SK-N-SH (cell line): ENCODE measurements around the gene MCM8.

Experiments
- CHD2 ChIP-seq: fragments of 150-350 bp; IDR thresholded peaks from 2 replicates; pipeline ENCODE4 v1.6.1; 2018; ENCODE audit warnings: low read length; ENCODE audit not compliant: partially characterized antibody
- CTCF ChIP-seq: fragments of 200-600 bp; sonication (generic); IDR thresholded peaks from 2 replicates; pipeline ENCODE4 v1.6.1; 2017; ENCODE audit warnings: antibody characterized with exemption, mild to moderate bottlenecking, moderate library complexity
- EP300 ChIP-seq, 2 experiments: IDR thresholded peaks; 2 replicates each; pipeline versions ENCODE4 v1.4.0 to v1.6.1; 2012; ENCODE audit warnings: borderline replicate concordance in 1 of 2, low read depth in 1 of 2, low read length in 1 of 2
- GATA2 ChIP-seq: sonication (generic); formaldehyde crosslinking; IDR thresholded peaks from 2 replicates; pipeline ENCODE4 v1.5.0; 2020; ENCODE audit warnings: mild to moderate bottlenecking, missing genetic modification reagents
- POLR2AphosphoS5 ChIP-seq: IDR thresholded peaks from 2 replicates; pipeline ENCODE4 v1.6.1; 2012; ENCODE audit warnings: low read depth, low read length
- SMC3 ChIP-seq: IDR thresholded peaks from 2 replicates; pipeline ENCODE4 v1.6.1; 2012; ENCODE audit warnings: low read depth, low read length, improper control_type of control experiment
- TCF12 ChIP-seq: IDR thresholded peaks from 2 replicates; pipeline ENCODE4 v1.4.0; 2012
- TEAD4 ChIP-seq: IDR thresholded peaks from 2 replicates; pipeline ENCODE4 v1.4.0; 2012; ENCODE audit warnings: mild to moderate bottlenecking, borderline replicate concordance; ENCODE audit not compliant: insufficient read depth
- USF2 ChIP-seq: fragments of 150-350 bp; IDR thresholded peaks from 2 replicates; pipeline ENCODE4 v1.6.1; 2017; ENCODE audit warnings: antibody characterized with exemption, low read length, low read depth, borderline replicate concordance

DNA sequence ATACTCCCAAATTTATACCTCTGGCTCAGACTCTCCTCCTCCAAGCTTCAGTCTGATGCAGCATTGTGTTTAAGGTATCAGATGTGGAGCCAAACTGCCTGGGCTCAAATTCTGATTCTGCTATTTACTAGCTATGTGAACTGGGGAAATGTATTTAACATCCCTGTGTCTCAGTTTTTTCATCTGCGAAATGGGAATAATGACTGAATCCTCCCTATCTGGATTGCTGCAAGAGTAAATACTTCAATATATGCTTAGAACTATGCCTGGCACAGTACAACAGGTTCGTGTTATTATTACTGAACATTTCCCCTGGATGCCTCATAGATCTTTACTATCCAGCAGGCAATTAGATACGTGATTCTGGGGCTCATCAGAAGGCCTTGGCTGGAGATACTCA, 97.9 kb downstream of the MCM8 start:
- no peak for TF ChIP-seq SMC3
- TF ChIP-seq TCF12 = no peak
- no peak for TF ChIP-seq POLR2AphosphoS5
- no peak for TF ChIP-seq TEAD4
- TF ChIP-seq CHD2 = no peak
- no peak for TF ChIP-seq CTCF
- TF ChIP-seq USF2 = no peak
- TF ChIP-seq EP300 (IDR thresholded peaks at IDR 0.05; ENCODE audit: borderline replicate concordance in 1 of 2, low read depth in 1 of 2, low read length in 1 of 2) = no peak
- no peak for TF ChIP-seq GATA2 (CRISPR knock-in tag)
